SK-N-SH (cell line): ENCODE results near the gene LRRC57.

ENCODE experiments used
- POLR2AphosphoS5 ChIP-seq: IDR thresholded peaks from 2 replicates; pipeline ENCODE4 v1.6.1; 2012; ENCODE audit warnings: low read depth, low read length
- YY1 ChIP-seq: IDR thresholded peaks from 2 replicates; pipeline ENCODE4 v1.4.0; 2012; ENCODE audit warnings: low read depth, mild to moderate bottlenecking
- TF ChIP-seq, protein P1 (sequence below): fragments of 200-600 bp; sonication (generic); IDR thresholded peaks from 2 replicates; pipeline ENCODE4 v1.6.1; 2017; ENCODE audit warnings: antibody characterized with exemption, mild to moderate bottlenecking, moderate library complexity

DNA sequence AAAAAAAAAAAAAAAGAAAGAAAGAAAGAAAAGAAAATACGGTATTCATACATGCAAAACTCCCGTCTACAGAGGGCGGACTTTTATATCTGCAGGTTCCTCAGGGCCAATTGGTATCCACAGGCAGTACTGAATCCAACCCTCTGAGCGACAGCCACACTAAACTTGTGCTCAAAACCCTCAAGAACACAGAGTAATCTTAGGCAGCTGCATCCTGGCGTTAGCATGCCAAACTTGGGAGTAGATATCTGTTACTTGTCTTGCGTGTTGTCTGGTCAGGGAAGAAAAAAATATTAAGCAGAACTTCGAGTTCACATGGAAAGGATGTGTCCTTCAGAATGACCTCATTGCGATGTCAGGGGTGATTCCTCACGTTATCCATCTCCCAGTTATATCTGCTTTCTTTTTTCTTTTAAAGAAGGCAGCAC is 40.3 kb downstream of the LRRC57 start:
- TF ChIP-seq, protein P1, sequence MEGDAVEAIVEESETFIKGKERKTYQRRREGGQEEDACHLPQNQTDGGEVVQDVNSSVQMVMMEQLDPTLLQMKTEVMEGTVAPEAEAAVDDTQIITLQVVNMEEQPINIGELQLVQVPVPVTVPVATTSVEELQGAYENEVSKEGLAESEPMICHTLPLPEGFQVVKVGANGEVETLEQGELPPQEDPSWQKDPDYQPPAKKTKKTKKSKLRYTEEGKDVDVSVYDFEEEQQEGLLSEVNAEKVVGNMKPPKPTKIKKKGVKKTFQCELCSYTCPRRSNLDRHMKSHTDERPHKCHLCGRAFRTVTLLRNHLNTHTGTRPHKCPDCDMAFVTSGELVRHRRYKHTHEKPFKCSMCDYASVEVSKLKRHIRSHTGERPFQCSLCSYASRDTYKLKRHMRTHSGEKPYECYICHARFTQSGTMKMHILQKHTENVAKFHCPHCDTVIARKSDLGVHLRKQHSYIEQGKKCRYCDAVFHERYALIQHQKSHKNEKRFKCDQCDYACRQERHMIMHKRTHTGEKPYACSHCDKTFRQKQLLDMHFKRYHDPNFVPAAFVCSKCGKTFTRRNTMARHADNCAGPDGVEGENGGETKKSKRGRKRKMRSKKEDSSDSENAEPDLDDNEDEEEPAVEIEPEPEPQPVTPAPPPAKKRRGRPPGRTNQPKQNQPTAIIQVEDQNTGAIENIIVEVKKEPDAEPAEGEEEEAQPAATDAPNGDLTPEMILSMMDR: no peak
- TF ChIP-seq POLR2AphosphoS5 (no peak), YY1 (no peak)
